IMR-90 (cell line): ENCODE measurements around the gene MYH11.

ENCODE experiments used
- BHLHE40 ChIP-seq: fragments of 150-350 bp; IDR thresholded peaks from 2 replicates; pipeline ENCODE4 v1.6.1; 2016; ENCODE audit warnings: mild to moderate bottlenecking, low read depth, low read length
- MAFK ChIP-seq: IDR thresholded peaks from 2 replicates; pipeline ENCODE4 v1.6.1; 2012; ENCODE audit warnings: low read depth, low read length, improper control_type of control experiment
- MAZ ChIP-seq: IDR thresholded peaks from 2 replicates; pipeline ENCODE4 v1.6.1; 2012; ENCODE audit warnings: low read depth, mild to moderate bottlenecking, low read length, improper control_type of control experiment, moderate library complexity, borderline replicate concordance
- POLR2A ChIP-seq: IDR thresholded peaks from 2 replicates; pipeline ENCODE4 v1.6.1; 2012; ENCODE audit warnings: mild to moderate bottlenecking, low read depth, low read length
- SMC3 ChIP-seq: fragments of 150-350 bp; IDR thresholded peaks from 2 replicates; pipeline ENCODE4 v1.6.1; 2016; ENCODE audit warnings: low read depth, mild to moderate bottlenecking, antibody characterized with exemption, low read length, moderate library complexity
- TF ChIP-seq, protein P1 (sequence below): conservative IDR thresholded peaks from 2 replicates; pipeline ENCODE4 v1.5.1; 2012; ENCODE audit warnings: mild to moderate bottlenecking, low read depth, low read length, improper control_type of control experiment
- TF ChIP-seq, protein P2 (sequence below): fragments of 150-350 bp; IDR thresholded peaks from 2 replicates; pipeline ENCODE4 v1.6.1; 2016; ENCODE audit warnings: low read depth, mild to moderate bottlenecking, low read length, moderate library complexity, borderline replicate concordance

DNA sequence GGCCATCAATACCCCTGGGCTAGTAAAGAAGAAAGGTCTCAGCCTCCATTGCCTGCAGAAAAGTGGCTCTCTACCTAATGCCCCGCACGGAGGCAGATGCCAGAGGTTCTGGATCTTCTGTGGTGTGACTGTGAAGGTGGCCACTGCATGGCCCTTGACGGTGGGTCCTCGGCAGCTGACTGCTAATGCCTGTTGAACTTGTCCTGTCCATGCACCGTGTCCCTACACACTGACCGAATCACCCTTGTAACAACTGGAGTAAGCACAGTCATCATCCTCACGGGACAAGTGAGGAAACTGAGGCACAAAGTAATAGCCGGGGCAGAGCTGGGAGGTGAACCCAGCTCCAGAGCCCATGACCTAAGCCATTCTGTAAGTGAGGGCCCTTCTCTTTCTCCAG, 48.8 kb downstream of the MYH11 start:
- TF ChIP-seq, protein P1, sequence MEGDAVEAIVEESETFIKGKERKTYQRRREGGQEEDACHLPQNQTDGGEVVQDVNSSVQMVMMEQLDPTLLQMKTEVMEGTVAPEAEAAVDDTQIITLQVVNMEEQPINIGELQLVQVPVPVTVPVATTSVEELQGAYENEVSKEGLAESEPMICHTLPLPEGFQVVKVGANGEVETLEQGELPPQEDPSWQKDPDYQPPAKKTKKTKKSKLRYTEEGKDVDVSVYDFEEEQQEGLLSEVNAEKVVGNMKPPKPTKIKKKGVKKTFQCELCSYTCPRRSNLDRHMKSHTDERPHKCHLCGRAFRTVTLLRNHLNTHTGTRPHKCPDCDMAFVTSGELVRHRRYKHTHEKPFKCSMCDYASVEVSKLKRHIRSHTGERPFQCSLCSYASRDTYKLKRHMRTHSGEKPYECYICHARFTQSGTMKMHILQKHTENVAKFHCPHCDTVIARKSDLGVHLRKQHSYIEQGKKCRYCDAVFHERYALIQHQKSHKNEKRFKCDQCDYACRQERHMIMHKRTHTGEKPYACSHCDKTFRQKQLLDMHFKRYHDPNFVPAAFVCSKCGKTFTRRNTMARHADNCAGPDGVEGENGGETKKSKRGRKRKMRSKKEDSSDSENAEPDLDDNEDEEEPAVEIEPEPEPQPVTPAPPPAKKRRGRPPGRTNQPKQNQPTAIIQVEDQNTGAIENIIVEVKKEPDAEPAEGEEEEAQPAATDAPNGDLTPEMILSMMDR = no peak
- TF ChIP-seq MAFK (no peak), SMC3 (no peak), POLR2A (no peak), MAZ (no peak), BHLHE40 (no peak)
- TF ChIP-seq, protein P2, sequence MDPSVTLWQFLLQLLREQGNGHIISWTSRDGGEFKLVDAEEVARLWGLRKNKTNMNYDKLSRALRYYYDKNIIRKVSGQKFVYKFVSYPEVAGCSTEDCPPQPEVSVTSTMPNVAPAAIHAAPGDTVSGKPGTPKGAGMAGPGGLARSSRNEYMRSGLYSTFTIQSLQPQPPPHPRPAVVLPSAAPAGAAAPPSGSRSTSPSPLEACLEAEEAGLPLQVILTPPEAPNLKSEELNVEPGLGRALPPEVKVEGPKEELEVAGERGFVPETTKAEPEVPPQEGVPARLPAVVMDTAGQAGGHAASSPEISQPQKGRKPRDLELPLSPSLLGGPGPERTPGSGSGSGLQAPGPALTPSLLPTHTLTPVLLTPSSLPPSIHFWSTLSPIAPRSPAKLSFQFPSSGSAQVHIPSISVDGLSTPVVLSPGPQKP = no peak
